T-helper 2 cell treated with Interferon-gamma antibody and Interleukin-4, amounts not matched to agents 5 μg/mL and 100 μg/mL, for 36 hours (primary cell): Measurements from ENCODE around the gene ARL8B.
A peak's percentile ranks its signal among the peaks of the same experiment; 100 is the strongest.

ENCODE experiments used
- DNase-seq: peaks from one replicate; pipeline ENCODE4 v3.0.0; 2021; ENCODE audit warnings: low spot score
- H3K27ac Mint-ChIP-seq: one replicate; pipeline ENCODE4 v1.8.0; 2021; ENCODE audit warnings: mild to moderate bottlenecking, mixed read lengths
- H3K27me3 Mint-ChIP-seq: one replicate; pipeline ENCODE4 v1.8.0; 2021; ENCODE audit warnings: low read depth, mixed read lengths
- H3K36me3 Mint-ChIP-seq: one replicate; pipeline ENCODE4 v1.8.0; 2021; ENCODE audit warnings: low read depth, mixed read lengths
- H3K4me1 Mint-ChIP-seq: one replicate; pipeline ENCODE4 v1.8.0; 2021; ENCODE audit warnings: low read depth, mixed read lengths
- H3K4me3 Mint-ChIP-seq: one replicate; pipeline ENCODE4 v1.8.0; 2022; ENCODE audit warnings: mild to moderate bottlenecking, moderate library complexity, mixed read lengths
- H3K9me3 Mint-ChIP-seq: one replicate; pipeline ENCODE4 v1.8.0; 2021; ENCODE audit warnings: mixed read lengths

Gene ARL8B

GRCh38 chr3:5122741-5123706 lies 932 bp downstream of the ARL8B start:
- no peaks in the 10 kb centered on the region for H3K9me3 Mint-ChIP-seq
- H3K4me1 Mint-ChIP-seq = peaks cover 23% of the 10 kb centered on the region
- DNase-seq = no peak
- H3K4me3 Mint-ChIP-seq = peak overlapping the region; percentile 88
- peak overlapping the region; percentile 94 for H3K27ac Mint-ChIP-seq
- peaks cover 2% of the 10 kb centered on the region for H3K36me3 Mint-ChIP-seq
- H3K27me3 Mint-ChIP-seq = no peaks in the 10 kb centered on the region

GRCh38 chr3:5123937-5124336 lies 1.8 kb downstream of the ARL8B start:
- Mint-ChIP-seq H3K4me3 (peak overlapping the region; percentile 65), H3K9me3 (no peaks in the 10 kb centered on the region), H3K36me3 (peaks cover 3% of the 10 kb centered on the region), H3K27me3 (no peaks in the 10 kb centered on the region), H3K27ac (no peak overlapping the region), H3K4me1 (peaks cover 23% of the 10 kb centered on the region)
- DNase-seq = no peak

DNA sequence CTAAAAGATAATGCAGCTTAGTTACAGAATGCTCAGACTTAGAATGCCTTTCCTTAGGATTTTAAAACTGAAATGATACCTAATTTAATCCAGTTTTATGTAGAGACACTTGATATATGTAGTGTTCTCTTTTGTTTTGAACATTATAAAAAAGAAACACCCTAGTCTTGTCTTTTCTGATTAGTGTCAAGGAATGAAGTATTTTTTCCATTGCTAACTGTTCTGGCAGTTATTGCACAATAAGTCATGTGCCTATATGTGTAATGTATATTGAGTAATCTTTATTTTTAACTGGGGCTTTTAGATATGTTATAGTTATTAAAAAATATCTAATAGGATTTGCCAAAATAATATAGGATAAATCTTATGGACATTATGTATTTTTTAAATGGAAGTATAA lies 4.5 kb downstream of the ARL8B start:
- H3K4me1 Mint-ChIP-seq = peaks cover 23% of the 10 kb centered on the region
- H3K36me3 Mint-ChIP-seq = peaks cover 8% of the 10 kb centered on the region
- DNase-seq = no peak
- H3K4me3 Mint-ChIP-seq = no peak overlapping the region
- no peaks in the 10 kb centered on the region for H3K9me3 Mint-ChIP-seq
- H3K27me3 Mint-ChIP-seq = no peaks in the 10 kb centered on the region
- no peak overlapping the region for H3K27ac Mint-ChIP-seq

GRCh38 chr3:5128849-5129248 lies 6.8 kb downstream of the ARL8B start:
- H3K27me3 Mint-ChIP-seq = no peaks in the 10 kb centered on the region
- H3K4me3 Mint-ChIP-seq = no peak overlapping the region
- H3K4me1 Mint-ChIP-seq = peaks cover 16% of the 10 kb centered on the region
- H3K27ac Mint-ChIP-seq = no peak overlapping the region
- peaks cover 8% of the 10 kb centered on the region for H3K36me3 Mint-ChIP-seq
- DNase-seq = no peak
- H3K9me3 Mint-ChIP-seq = no peaks in the 10 kb centered on the region

DNA sequence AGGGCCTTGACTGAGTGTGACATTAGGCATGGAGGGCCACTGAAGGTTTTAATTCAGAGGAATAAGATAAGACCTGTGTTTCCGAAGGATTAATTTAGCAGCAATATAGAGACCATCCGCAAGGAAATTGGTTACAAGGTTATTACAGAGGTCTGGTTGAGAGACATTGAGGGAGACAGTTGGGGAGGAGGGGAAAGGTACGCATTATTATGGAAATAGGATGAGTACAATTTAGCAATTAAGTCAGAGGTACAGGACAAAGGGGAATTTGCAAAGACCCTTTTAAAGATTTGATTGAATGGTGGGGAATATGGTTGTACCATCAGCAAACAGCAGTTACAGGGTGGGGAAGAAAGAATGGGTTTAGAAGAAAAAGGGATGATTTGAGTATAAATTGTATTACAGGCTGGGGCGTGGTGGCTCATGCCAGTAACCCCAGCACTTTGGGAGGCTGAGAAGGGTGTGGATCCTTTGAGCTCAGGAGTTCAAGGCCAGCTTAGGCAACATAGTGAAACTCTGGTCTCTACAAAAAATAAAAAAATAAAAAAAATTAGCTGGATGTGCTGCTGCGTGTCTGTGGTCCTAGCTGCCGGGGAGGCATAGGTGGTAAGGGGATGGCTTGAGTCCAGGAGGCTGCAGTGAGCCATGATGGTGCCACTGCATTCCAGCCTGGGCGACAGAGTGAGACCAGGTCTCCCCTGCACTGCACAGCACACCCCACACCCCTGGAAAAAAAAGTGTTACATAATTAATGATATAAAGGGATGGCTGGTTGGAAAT lies 11.3 kb downstream of the ARL8B start:
- Mint-ChIP-seq H3K9me3 (no peaks in the 10 kb centered on the region), H3K4me3 (no peak overlapping the region), H3K27me3 (no peaks in the 10 kb centered on the region), H3K4me1 (peaks cover 20% of the 10 kb centered on the region), H3K36me3 (peaks cover 8% of the 10 kb centered on the region), H3K27ac (no peak overlapping the region)
- no peak for DNase-seq

DNA sequence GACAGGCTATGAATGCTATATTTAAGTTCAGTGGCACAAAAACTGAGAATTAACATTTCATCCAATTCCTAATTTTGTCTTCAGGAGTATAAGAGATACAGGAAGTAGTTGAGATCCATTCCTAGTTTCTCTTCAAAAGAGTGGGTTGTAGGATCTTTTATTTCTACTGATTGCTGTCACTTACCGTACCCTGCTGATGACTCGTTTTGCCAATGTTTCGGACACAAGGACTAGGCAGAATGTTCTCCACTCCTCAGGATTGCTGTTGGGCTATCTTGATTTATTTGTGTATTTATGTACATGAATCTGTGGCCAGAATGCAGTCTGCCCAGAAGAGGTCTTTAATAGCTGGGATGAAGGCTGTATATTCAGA lies 11.9 kb downstream of the ARL8B start:
- Mint-ChIP-seq H3K27ac (no peak overlapping the region), H3K4me3 (no peak overlapping the region), H3K27me3 (no peaks in the 10 kb centered on the region), H3K4me1 (peaks cover 20% of the 10 kb centered on the region), H3K9me3 (no peaks in the 10 kb centered on the region), H3K36me3 (peaks cover 6% of the 10 kb centered on the region)
- no peak for DNase-seq

GRCh38 chr3:5134499-5134898 lies 12.4 kb downstream of the ARL8B start:
- no peak for DNase-seq
- peaks cover 21% of the 10 kb centered on the region for H3K4me1 Mint-ChIP-seq
- H3K36me3 Mint-ChIP-seq = peaks cover 4% of the 10 kb centered on the region
- no peak overlapping the region for H3K27ac Mint-ChIP-seq
- no peaks in the 10 kb centered on the region for H3K9me3 Mint-ChIP-seq
- H3K27me3 Mint-ChIP-seq = no peaks in the 10 kb centered on the region
- H3K4me3 Mint-ChIP-seq = no peak overlapping the region

- Mint-ChIP-seq H3K9me3 (no peaks in the 10 kb centered on the region), H3K36me3 (peaks cover 7% of the 10 kb centered on the region), H3K4me1 (peaks cover 31% of the 10 kb centered on the region), H3K27me3 (no peaks in the 10 kb centered on the region), H3K4me3 (no peak overlapping the region), H3K27ac (peak overlapping the region; percentile 14)
- DNase-seq = peak; percentile 18
Observed at GRCh38 chr3:5136211-5136918, 14.3 kb downstream of the ARL8B start.

DNA sequence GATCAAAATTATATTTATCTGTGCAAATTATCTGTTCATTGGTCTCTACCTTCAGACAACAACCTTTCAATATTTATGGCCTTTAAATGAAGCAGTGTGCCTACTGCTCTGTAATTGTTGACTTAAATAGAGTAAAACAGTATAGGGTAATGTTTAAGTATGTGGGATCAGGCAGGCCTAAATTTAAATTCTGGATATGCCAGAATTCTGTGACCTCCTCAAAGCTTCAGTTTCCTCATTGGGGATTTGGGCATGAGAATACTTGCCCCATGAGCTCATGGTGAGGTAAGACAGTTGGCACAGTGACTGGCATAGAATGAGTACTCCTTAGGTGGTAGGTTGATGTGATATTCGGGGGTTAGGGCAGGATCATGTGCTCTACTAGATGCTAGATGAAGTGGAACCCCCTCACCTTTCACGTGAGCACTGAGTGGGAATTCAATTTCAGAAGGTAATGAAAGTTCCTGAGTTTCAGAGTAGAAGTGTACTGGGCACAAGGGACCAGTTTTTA lies 14.9 kb downstream of the ARL8B start:
- Mint-ChIP-seq H3K27ac (peak overlapping the region; percentile 14), H3K9me3 (no peaks in the 10 kb centered on the region), H3K4me1 (peaks cover 31% of the 10 kb centered on the region), H3K27me3 (no peaks in the 10 kb centered on the region), H3K36me3 (peaks cover 12% of the 10 kb centered on the region), H3K4me3 (no peak overlapping the region)
- DNase-seq = no peak

- peaks cover 2% of the 10 kb centered on the region for H3K9me3 Mint-ChIP-seq
- H3K4me1 Mint-ChIP-seq = peaks cover 25% of the 10 kb centered on the region
- no peak for DNase-seq
- no peak overlapping the region for H3K4me3 Mint-ChIP-seq
- no peaks in the 10 kb centered on the region for H3K27me3 Mint-ChIP-seq
- H3K36me3 Mint-ChIP-seq = peaks cover 20% of the 10 kb centered on the region
- peak overlapping the region; percentile 76 for H3K27ac Mint-ChIP-seq
Observed at GRCh38 chr3:5138214-5138981, 16.3 kb downstream of the ARL8B start.

DNA sequence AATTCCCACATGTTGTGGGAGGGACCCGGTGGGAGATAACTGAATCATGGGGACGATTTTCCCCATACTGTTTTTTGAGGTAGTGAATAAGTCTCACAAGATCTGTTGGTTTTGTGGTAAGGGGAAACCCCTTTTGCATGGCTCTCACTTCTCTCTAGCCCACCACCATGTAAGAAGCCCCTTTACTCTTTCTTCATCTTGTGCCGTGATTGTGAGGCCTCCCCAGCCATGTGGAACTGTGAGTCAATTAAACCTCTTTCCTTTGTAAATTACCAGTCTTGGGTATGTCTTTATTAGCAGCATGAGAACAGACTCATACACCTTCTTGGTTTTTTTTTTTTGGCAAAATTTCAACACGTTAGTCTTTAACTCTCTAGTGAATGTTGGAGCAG lies 18.1 kb downstream of the ARL8B start:
- H3K27ac Mint-ChIP-seq = no peak overlapping the region
- no peak for DNase-seq
- peaks cover 25% of the 10 kb centered on the region for H3K4me1 Mint-ChIP-seq
- peaks cover 34% of the 10 kb centered on the region for H3K36me3 Mint-ChIP-seq
- H3K4me3 Mint-ChIP-seq = no peak overlapping the region
- no peaks in the 10 kb centered on the region for H3K27me3 Mint-ChIP-seq
- H3K9me3 Mint-ChIP-seq = peaks cover 16% of the 10 kb centered on the region

GRCh38 chr3:5140839-5141238 lies 18.7 kb downstream of the ARL8B start:
- H3K27me3 Mint-ChIP-seq = no peaks in the 10 kb centered on the region
- H3K4me3 Mint-ChIP-seq = no peak overlapping the region
- no peak for DNase-seq
- peaks cover 25% of the 10 kb centered on the region for H3K4me1 Mint-ChIP-seq
- no peak overlapping the region for H3K27ac Mint-ChIP-seq
- peaks cover 18% of the 10 kb centered on the region for H3K9me3 Mint-ChIP-seq
- peaks cover 39% of the 10 kb centered on the region for H3K36me3 Mint-ChIP-seq

DNA sequence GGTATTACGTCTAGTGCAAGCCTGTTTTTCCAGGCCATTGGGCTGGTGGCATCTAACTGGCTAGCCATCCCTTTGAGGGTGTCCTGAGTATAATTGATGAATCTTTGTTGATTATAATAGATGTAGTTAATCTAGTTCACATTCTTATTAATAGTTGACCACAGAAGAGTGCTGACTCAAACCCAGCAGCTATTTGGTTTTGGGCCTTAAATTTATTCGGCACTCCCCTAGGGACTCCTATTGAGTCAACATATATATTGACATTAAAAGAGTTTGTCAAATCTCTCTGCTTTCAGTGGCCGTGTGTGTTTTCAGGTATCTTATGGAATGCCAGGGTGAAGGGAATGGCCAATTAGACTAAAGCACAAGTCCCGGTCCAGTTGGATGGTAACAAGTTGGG lies 19.7 kb downstream of the ARL8B start:
- Mint-ChIP-seq H3K36me3 (peaks cover 45% of the 10 kb centered on the region), H3K4me1 (peaks cover 18% of the 10 kb centered on the region), H3K27me3 (no peaks in the 10 kb centered on the region), H3K9me3 (peaks cover 24% of the 10 kb centered on the region), H3K4me3 (no peak overlapping the region), H3K27ac (no peak overlapping the region)
- no peak for DNase-seq
